NCI-H2107 treated with DMSO at 0.1 percent for 48 hours (cell line): ENCODE measurements around the gene ADAMTS19.
"Not testable (repeated sequence)": the region's sequence is repeated elsewhere in the genome, so short reads cannot be mapped to it uniquely, and the experiment has no call there.

Experiments
- DNase-seq: peaks from one replicate; lab custom pipeline; 2025; ENCODE audit not compliant: unreplicated experiment; lab: John Stamatoyannopoulos, UW

Gene ADAMTS19

GRCh38 chr5:129572060-129572459 is 112.0 kb downstream of the ADAMTS19 start:
- DNase-seq = no peak

DNA sequence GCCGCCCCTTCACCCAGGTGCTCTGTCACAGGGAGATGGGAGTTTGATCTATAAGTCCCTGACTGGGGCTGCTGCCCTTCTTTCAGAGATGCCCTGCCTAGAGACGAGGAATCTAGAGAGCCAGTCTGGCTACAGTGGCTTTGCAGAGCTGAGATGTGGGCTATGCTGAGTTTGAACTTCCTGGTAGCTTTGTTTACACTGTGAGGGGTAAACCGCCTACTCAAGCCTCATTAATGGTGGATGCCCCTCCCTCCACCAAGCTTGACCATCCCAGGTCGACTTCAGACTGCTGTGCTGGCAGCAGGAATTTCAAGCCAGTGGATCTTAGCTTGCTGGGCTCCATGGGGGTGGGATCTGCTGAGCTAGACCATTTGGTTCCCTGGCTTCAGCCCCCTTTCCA is 124.4 kb downstream of the ADAMTS19 start:
- not testable (repeated sequence) for DNase-seq

DNA sequence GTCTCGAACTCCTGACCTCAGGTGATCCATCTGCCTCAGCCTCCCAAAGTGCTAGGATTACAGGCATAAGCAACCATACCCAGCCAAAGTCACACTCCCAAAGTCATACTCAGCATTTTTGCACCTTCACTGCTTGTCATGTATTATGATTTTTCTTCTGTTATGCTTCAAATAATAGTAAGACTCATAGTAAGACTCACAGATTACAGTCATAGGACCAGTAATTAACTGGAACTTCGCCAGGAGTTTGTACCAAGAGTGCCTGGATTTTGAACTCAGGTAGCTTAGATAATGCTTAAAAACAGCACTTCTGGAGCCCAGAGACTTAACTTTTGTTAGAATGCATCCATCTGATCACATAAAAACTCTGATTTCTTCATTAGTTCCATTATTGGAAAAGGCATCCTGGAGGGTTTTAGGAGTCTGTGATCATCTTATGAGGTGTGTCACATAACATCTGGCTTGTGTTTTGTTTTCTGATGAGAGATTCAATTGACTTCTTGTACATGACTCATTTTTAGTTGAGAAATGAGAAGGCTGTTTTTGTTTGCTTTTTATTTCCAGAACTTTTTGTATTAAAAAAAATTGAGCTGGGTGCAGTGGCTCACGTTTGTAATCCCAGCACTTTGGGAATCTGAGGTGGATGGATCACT is 131.5 kb downstream of the ADAMTS19 start:
- DNase-seq = no peak

GRCh38 chr5:129593525-129593924 is 133.4 kb downstream of the ADAMTS19 start:
- DNase-seq = no peak

DNA sequence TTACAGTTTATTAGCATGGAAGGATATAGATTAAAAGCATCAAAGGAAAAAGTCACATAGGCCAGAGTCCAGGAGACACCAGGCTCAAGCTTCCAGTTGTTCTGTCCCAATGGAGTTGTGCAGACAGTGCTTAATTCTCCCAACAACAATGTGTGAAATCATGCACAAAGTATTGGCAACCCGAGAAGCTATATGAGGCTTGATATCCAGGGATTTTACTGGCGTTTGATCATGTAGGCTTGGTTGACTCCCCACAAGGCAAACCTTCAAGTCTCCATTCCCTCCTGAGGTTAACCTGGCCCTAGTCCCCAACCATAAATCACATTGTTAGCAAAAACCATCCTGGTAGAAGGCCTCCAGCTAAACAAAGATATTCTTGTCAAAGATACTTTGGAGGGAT is 141.5 kb downstream of the ADAMTS19 start:
- no peak for DNase-seq

- no peak for DNase-seq
Observed at GRCh38 chr5:129608350-129608749, 148.3 kb downstream of the ADAMTS19 start.

- no peak for DNase-seq
Observed at GRCh38 chr5:129609710-129610109, 149.6 kb downstream of the ADAMTS19 start.

DNA sequence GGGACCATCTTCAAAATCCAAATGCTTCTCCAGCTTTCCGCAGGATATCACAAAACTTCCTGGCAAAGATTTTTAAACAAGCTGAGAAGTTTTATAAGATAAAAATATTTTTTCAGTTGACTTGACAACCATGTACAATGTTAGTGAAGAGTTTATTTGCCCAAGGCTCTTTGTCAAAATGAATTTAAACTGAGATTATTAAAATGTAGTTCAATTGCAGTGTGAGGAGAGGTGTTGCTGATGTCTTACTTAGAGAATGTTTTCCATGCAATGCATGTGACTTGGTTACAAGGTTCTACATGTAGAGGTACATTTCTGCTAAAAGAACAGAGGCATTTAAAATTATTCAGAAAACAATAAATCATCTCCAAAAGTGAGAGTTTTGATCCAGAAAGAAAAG is 156.4 kb downstream of the ADAMTS19 start:
- no peak for DNase-seq

GRCh38 chr5:129617206-129617605 is 157.1 kb downstream of the ADAMTS19 start:
- DNase-seq = no peak

- no peak for DNase-seq
Observed at GRCh38 chr5:129619782-129620181, 159.7 kb downstream of the ADAMTS19 start.

GRCh38 chr5:129622531-129622930 is 162.4 kb downstream of the ADAMTS19 start:
- DNase-seq = no peak

GRCh38 chr5:129629575-129629974 is 169.5 kb downstream of the ADAMTS19 start:
- no peak for DNase-seq

- no peak for DNase-seq
Observed at GRCh38 chr5:129630101-129630500, 170.0 kb downstream of the ADAMTS19 start.

DNA sequence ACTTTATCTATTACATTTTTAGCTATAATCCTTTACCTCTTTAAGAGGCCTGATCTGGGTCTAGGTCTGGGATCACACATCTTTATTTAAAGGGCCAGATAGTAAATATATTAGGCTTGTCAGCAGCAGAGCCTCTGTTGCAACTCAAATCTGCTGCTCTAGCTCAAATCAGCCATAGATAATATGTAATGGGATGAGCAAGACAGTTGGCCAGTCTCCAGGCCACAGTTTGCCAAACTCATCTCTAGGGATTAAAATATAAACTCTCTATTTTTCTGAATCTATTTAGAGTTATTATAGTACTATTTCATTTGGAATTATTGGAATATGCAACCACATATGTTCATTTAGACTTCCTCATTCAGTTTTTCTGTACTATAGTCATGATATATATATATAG is 171.9 kb downstream of the ADAMTS19 start:
- no peak for DNase-seq

- DNase-seq = not testable (repeated sequence)
Observed at GRCh38 chr5:129637501-129637900, 177.4 kb downstream of the ADAMTS19 start.

- DNase-seq = no peak
Observed at GRCh38 chr5:129639331-129639730, 179.2 kb downstream of the ADAMTS19 start.

DNA sequence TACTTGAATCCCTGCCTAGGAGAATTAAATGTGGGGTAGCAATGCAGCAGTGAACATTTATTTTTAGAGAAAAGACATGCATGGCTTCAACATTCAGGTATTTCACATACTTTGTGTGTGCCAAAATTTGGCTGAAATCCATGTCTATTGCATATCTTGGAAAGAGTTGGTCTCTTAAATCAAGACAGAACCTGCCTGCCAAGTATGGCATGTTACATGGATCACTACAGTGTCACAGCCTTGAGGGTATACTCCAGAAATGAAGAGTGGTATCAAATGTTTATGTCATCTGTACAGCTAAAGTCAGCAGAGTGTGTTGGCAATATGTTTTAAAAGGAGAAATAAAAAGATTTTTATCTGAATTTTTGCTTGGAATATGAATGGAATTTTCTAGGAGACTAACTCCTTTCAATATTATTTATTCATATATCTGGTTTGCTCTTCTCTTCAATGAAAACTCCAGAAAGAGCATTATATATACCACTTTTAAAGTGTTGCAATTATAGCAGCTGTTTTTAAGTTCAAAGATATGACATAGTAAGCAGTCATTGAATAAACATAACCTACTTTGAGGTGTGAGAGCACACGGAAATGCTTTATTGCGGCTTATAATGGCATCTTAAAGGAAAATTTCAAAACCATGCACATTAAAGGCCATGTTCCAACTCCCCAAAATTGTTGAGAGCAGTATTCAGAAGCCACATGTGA is 192.4 kb downstream of the ADAMTS19 start:
- no peak for DNase-seq

DNA sequence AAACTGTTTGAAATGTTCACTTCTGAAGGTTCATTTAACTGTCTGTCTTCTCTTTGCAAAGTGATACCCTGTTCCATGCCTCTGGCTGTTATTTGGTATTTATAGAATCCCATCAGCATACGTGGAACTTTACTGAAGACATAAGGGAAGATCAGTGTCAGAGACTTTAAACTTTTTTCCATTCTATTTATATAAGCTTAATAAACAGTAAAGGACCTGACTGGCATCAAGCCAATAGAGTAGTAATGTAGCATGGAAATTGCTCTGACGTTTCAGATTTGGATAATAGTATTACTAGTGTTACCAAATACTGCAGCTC is 192.9 kb downstream of the ADAMTS19 start:
- DNase-seq = no peak

- no peak for DNase-seq
Observed at GRCh38 chr5:129653442-129653841, 193.3 kb downstream of the ADAMTS19 start.

DNA sequence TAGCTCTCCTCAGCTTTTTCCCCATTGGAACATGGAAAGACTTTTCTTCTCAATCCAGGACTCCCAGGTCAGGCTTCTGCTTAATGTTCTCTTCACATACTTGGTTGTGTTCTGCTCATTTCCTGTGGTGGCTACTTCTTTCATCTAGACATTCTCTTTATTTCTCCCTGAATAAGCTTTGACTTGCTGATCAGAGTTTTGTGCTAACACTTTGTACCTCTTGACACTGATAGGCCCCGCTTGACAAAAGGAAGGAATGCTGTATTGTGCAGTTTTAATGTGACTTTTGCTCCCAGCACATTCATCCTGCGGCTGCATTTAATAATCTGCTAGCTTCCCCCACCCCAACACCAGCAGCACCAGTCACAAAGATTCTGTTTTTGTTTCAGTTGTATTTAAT is 196.9 kb downstream of the ADAMTS19 start:
- no peak for DNase-seq

- DNase-seq = no peak
Observed at GRCh38 chr5:129658801-129659200, 198.7 kb downstream of the ADAMTS19 start.

DNA sequence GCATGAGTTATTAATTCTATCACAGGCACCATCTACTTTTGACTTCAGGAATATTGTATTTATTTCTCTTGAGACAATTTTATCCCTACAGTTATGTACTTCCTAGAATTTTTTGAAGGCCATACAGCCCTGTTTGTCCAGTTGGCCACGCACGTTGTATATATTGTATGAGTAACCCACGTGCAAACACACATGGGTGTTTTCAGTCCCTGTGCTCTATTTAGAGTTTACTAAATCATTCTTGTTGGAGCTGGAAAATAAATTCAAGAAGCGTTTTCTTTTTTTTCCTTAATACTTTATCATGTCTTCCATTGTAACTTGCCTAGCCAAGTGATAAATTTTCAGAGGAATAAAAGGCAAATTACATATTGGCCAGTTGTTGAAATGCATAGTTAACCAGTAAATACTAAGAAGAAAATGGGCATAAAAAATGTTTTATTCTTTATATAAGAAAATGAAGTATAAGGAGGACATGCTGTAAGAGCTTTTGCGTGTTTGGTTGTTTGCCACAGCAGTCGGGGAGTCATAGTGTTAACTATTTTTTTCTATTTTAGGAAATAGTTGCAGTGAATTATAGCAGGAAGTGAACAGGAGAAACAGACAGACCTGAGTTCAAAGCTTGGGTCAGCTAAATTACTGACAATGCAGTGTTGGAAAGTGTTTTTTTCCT is 201.4 kb downstream of the ADAMTS19 start:
- no peak for DNase-seq
